Omental fat pad (tissue), 4 donors: ENCODE results near the gene CIAO2B. TPM values are rescaled to one million over a fixed set of nuclear protein-coding genes. Genes with fewer than 3 reads are reported as not detected.

Experiments
- ATAC-seq: fragments of 150-250 bp; one replicate; pipeline ENCODE4 v1.9.1; 2016; ENCODE audit warnings: mild to moderate bottlenecking, moderate library complexity; ENCODE audit not compliant: low FRiP score
- DNase-seq: peaks from one replicate; pipeline ENCODE4 v3.0.0-alpha.2; 2019; ENCODE audit warnings: low spot score
- total RNA-seq, 4 donors: library from RNA; depleted of rRNA; stranded (reverse); fragments of >200 nt; gene quantifications; one replicate each; pipeline ENCODE4 v1.1.0, GENCODE V29; 2016
- TF ChIP-seq, protein P1 (sequence below), 3 donors: fragments of 450-650 bp; IDR thresholded peaks; one replicate each; pipeline ENCODE4 v1.5.1; 2016 to 2017; ENCODE audit warnings: antibody characterized with exemption in 3 of 3, mild to moderate bottlenecking in 3 of 3, moderate library complexity in 2 of 3

CIAO2B gene
- total RNA-seq, 4 donors from 2014 or later, result 50.4 to 86.8 (median 70.4) TPM

GRCh38 chr16:66943426-66944053 lies 9.3 kb upstream of the CIAO2B start:
- TF ChIP-seq, protein P1, sequence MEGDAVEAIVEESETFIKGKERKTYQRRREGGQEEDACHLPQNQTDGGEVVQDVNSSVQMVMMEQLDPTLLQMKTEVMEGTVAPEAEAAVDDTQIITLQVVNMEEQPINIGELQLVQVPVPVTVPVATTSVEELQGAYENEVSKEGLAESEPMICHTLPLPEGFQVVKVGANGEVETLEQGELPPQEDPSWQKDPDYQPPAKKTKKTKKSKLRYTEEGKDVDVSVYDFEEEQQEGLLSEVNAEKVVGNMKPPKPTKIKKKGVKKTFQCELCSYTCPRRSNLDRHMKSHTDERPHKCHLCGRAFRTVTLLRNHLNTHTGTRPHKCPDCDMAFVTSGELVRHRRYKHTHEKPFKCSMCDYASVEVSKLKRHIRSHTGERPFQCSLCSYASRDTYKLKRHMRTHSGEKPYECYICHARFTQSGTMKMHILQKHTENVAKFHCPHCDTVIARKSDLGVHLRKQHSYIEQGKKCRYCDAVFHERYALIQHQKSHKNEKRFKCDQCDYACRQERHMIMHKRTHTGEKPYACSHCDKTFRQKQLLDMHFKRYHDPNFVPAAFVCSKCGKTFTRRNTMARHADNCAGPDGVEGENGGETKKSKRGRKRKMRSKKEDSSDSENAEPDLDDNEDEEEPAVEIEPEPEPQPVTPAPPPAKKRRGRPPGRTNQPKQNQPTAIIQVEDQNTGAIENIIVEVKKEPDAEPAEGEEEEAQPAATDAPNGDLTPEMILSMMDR (IDR thresholded peaks at IDR 0.05), result no peak
- no peak for ATAC-seq
- no peak for DNase-seq

GRCh38 chr16:66942981-66943380 lies 8.8 kb upstream of the CIAO2B start:
- ATAC-seq (no peak), DNase-seq (no peak)
- TF ChIP-seq, protein P1 (IDR thresholded peaks at IDR 0.05), result no peak

DNA sequence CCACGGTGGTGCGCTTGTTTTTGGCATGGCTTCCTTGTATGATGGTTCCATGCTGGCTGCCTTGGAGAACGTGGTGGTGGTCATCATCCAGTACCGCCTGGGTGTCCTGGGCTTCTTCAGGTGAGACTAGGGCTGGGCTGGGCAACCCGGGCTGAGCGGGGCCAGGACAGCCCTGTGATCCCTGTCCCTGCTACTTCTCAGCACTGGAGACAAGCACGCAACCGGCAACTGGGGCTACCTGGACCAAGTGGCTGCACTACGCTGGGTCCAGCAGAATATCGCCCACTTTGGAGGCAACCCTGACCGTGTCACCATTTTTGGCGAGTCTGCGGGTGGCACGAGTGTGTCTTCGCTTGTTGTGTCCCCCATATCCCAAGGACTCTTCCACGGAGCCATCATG lies 6.0 kb upstream of the CIAO2B start:
- DNase-seq, result no peak
- TF ChIP-seq, protein P1 (IDR thresholded peaks at IDR 0.05), result no peak
- no peak for ATAC-seq

GRCh38 chr16:66939366-66939765 lies 5.2 kb upstream of the CIAO2B start:
- no peak for ATAC-seq
- DNase-seq, result no peak
- TF ChIP-seq, protein P1 (IDR thresholded peaks at IDR 0.05), result no peak

DNA sequence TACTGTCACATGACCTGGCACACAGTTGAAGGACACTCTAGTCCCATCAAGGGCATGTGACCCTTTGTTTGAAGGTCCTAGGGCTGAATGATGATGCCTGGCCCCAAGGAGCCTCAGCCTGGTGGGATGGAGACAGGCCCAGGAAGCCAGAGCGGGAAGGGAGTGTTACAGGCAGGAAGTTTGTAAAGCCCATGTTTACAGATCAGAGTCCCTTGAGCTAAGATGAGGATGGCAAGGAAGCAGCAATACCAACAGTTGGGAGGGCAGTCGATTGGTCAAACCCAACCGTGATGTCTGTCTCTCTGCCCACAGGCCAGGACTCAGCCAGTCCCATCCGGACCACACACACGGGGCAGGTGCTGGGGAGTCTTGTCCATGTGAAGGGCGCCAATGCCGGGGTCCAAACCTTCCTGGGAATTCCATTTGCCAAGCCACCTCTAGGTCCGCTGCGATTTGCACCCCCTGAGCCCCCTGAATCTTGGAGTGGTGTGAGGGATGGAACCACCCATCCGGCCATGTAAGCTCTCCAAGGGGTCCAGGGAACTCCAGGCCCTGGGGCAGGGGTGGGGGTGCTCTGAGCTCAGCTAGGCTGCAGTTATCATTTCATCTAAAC lies 3.6 kb upstream of the CIAO2B start:
- DNase-seq, result no peak
- TF ChIP-seq, protein P1 (IDR thresholded peaks at IDR 0.05), result no peak
- no peak for ATAC-seq

DNA sequence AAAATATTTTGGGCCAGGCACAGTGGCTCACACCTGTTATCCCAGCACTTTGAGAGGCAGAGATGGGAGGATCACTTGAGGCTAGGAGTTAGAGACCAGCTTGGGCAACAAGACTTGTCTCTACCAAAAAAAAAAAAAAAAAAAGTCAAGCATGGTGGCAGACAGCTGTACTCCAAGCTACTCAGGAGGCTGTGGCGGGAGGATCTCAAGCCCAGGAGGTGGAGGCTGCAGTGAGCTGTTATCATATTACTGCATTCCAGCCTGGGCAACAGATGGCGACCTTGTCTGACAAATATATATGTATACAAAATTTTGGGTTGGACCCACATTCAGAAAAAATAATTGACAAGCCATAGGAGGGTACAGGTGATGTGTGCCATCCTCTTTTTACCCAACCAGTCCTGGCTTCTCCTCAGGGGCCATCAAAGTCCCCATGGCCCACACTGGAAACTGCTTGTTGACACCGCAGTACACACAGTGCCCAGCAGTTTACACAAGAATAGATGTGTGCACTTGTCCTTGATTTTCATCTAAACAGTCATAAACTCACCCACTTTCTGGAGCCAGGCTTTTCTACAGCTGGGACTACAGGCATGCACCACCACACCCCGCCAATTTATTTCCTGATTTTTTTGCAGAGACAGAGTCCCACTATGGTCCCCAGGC lies 2.8 kb upstream of the CIAO2B start:
- DNase-seq (no peak), ATAC-seq (no peak)
- TF ChIP-seq, protein P1 (IDR thresholded peaks at IDR 0.05), result no peak
